ENCODE measurements around the gene GALK2.

- TF ChIP-seq CTCF (conservative IDR thresholded peaks at IDR 0.05; ENCODE audit: low read length) (no peak), EZH2phosphoT487 (IDR thresholded peaks at IDR 0.05; ENCODE audit: borderline replicate concordance) (no peak)
Measured at GRCh38 chr15:49148298-49148697, 21.7 kb upstream of the GALK2 start.

Measured in Loucy (cell line).